NCI-H748 (cell line): ENCODE results near the gene CXCR4.
"Not testable (repeated sequence)": the region's sequence is repeated elsewhere in the genome, so short reads cannot be mapped to it uniquely, and the experiment has no call there.

Experiments
- DNase-seq: peaks from one replicate; lab custom pipeline; 2025; ENCODE audit not compliant: unreplicated experiment; lab: John Stamatoyannopoulos, UW

CXCR4 gene

GRCh38 chr2:136115183-136115761, 2.7 kb downstream of the CXCR4 start:
- peak; percentile 4 for DNase-seq

- DNase-seq: no peak
Measured at GRCh38 chr2:136114382-136114781, 3.6 kb downstream of the CXCR4 start.

GRCh38 chr2:136113209-136113971, 4.6 kb downstream of the CXCR4 start:
- DNase-seq: no peak

- DNase-seq: no peak
Measured at GRCh38 chr2:136112317-136113208, 5.4 kb downstream of the CXCR4 start.

GRCh38 chr2:136111711-136112110, 6.2 kb downstream of the CXCR4 start:
- DNase-seq: no peak

GRCh38 chr2:136110526-136110925, 7.4 kb downstream of the CXCR4 start:
- DNase-seq: peak; percentile 60

- no peak for DNase-seq
Measured at GRCh38 chr2:136108463-136108862, 9.5 kb downstream of the CXCR4 start.

- DNase-seq: no peak
Measured at GRCh38 chr2:136107051-136108033, 10.6 kb downstream of the CXCR4 start.

- no peak for DNase-seq
Measured at GRCh38 chr2:136106505-136106904, 11.4 kb downstream of the CXCR4 start.

- peak; percentile 81 for DNase-seq
Measured at GRCh38 chr2:136104977-136105376, 13.0 kb downstream of the CXCR4 start.

GRCh38 chr2:136101042-136101441, 16.9 kb downstream of the CXCR4 start:
- DNase-seq: no peak

- DNase-seq: no peak
Measured at GRCh38 chr2:136098441-136098840, 19.5 kb downstream of the CXCR4 start.

GRCh38 chr2:136093583-136093982, 24.4 kb downstream of the CXCR4 start:
- DNase-seq: peak; percentile 63

- DNase-seq: no peak
Measured at GRCh38 chr2:136091899-136092298, 26.1 kb downstream of the CXCR4 start.

- DNase-seq: not testable (repeated sequence)
Measured at GRCh38 chr2:136087901-136088460, 30.0 kb downstream of the CXCR4 start.

- DNase-seq: no peak
Measured at GRCh38 chr2:136086253-136087016, 31.5 kb downstream of the CXCR4 start.

- DNase-seq: no peak
Measured at GRCh38 chr2:136085453-136086209, 32.3 kb downstream of the CXCR4 start.

- DNase-seq: no peak
Measured at GRCh38 chr2:136081582-136082210, 36.3 kb downstream of the CXCR4 start.
